Fibroblast of lung (primary cell): ENCODE measurements around the gene UNC79. TPM values are rescaled to one million over a fixed set of nuclear protein-coding genes. Genes with fewer than 3 reads are reported as not detected.
"Not testable (repeated sequence)": the region's sequence is repeated elsewhere in the genome, so short reads cannot be mapped to it uniquely, and the experiment has no call there.

Source experiments
- DNase-seq, 2 donors: peaks; one replicate each; pipeline versions ENCODE4 v3.0.0 to v3.0.0-alpha.2; 2010; ENCODE audit warnings: low read depth in 2 of 2
- H2AFZ ChIP-seq: 2 replicates; pipeline ENCODE4 v1.5.1; 2012; ENCODE audit warnings: low read length, control low read depth, inconsistent platforms
- H3K27ac ChIP-seq: 2 replicates; pipeline ENCODE4 v1.5.1; 2011; ENCODE audit warnings: low read length, control low read depth; ENCODE audit not compliant: insufficient read depth
- H3K27me3 ChIP-seq: 2 replicates; pipeline ENCODE4 v1.5.1; 2011; ENCODE audit warnings: mild to moderate bottlenecking, low read length; ENCODE audit not compliant: control insufficient read depth, insufficient read depth
- H3K36me3 ChIP-seq: 2 replicates; pipeline ENCODE4 v1.5.1; 2011; ENCODE audit warnings: low read length; ENCODE audit not compliant: control insufficient read depth, insufficient read depth
- H3K4me1 ChIP-seq: 2 replicates; pipeline ENCODE4 v1.5.1; 2011; ENCODE audit warnings: low read length; ENCODE audit not compliant: control insufficient read depth, insufficient read depth; ENCODE audit errors: extremely low read depth
- H3K4me2 ChIP-seq: 2 replicates; pipeline ENCODE4 v1.5.1; 2011; ENCODE audit warnings: low read length, control low read depth; ENCODE audit not compliant: insufficient read depth; ENCODE audit errors: extremely low read depth
- H3K4me3 ChIP-seq, 4 experiments: fragments of 200-600 bp in 1 of 4; sonication (generic) in 1 of 4; replicated peaks in 1 of 4; 2 replicates each; pipeline ENCODE4 v1.5.1; 2011 to 2016; ENCODE audit warnings: low read length in 4 of 4, low read depth in 3 of 4, mild to moderate bottlenecking in 3 of 4, control low read depth in 2 of 4, inconsistent platforms in 1 of 4, mixed read lengths in 1 of 4; ENCODE audit not compliant: insufficient read depth in 1 of 4; ENCODE audit errors: control extremely low read depth in 1 of 4
- H3K79me2 ChIP-seq: 2 replicates; pipeline ENCODE4 v1.5.1; 2012; ENCODE audit warnings: mild to moderate bottlenecking, low read length, inconsistent platforms; ENCODE audit not compliant: control insufficient read depth, insufficient read depth
- H3K9ac ChIP-seq: 2 replicates; pipeline ENCODE4 v1.5.1; 2011; ENCODE audit warnings: mild to moderate bottlenecking, low read length, control low read depth; ENCODE audit not compliant: insufficient read depth
- H3K9me3 ChIP-seq: 2 replicates; pipeline ENCODE4 v1.5.1; 2012; ENCODE audit warnings: low read depth, low read length; ENCODE audit not compliant: control insufficient read depth, insufficient read depth
- H4K20me1 ChIP-seq: 2 replicates; pipeline ENCODE4 v1.5.1; 2011; ENCODE audit warnings: low read length; ENCODE audit not compliant: control insufficient read depth, insufficient read depth; ENCODE audit errors: extremely low read depth
- CTCF ChIP-seq, 2 donors: IDR thresholded peaks in 1 of 2; conservative IDR thresholded peaks in 1 of 2; 1 replicate in 1 of 2; 2 replicates in 1 of 2; pipeline ENCODE4 v1.5.1; 2011 to 2012; ENCODE audit warnings: low read length in 2 of 2, control low read depth in 1 of 2, inconsistent platforms in 1 of 2, low read depth in 1 of 2, mild to moderate bottlenecking in 1 of 2
- EZH2 ChIP-seq: IDR thresholded peaks from 2 replicates; pipeline ENCODE4 v1.5.1; 2012; ENCODE audit warnings: low read length, control low read depth, mild to moderate bottlenecking; ENCODE audit errors: missing control alignments
- polyA plus RNA-seq, 2 donors: library from polyadenylated mRNA; depleted of rRNA in 1 of 2; stranded (reverse) in 1 of 2; unstranded in 1 of 2; fragments of >200 nt; gene quantifications; 2 replicates each; pipeline ENCODE4 v1.2.1, GENCODE V29; 2011 to 2012; ENCODE audit warnings: missing spikeins in 1 of 2
- total RNA-seq: library from RNA; depleted of rRNA; stranded (reverse); fragments of >200 nt; gene quantifications from 2 replicates; pipeline ENCODE4 v1.2.1, GENCODE V29; 2014

UNC79 gene
- total and polyA plus RNA-seq, 2 donors (not counting 1 experiment from before 2014, with no cell fraction given) = 0.02 to 0.17 TPM

GRCh38 chr14:93522221-93522620 is 91.5 kb downstream of the UNC79 start:
- no peak overlapping the region for H3K4me2 ChIP-seq
- H3K79me2 ChIP-seq = no peaks in the 10 kb centered on the region
- no peak overlapping the region for H2AFZ ChIP-seq
- no peaks in the 10 kb centered on the region for H3K27me3 ChIP-seq
- no peaks in the 10 kb centered on the region for H4K20me1 ChIP-seq
- H3K4me3 ChIP-seq = no peak overlapping the region
- no peaks in the 10 kb centered on the region for H3K36me3 ChIP-seq
- no peak overlapping the region for H3K27ac ChIP-seq
- no peaks in the 10 kb centered on the region for H3K9me3 ChIP-seq
- no peaks in the 10 kb centered on the region for H3K4me1 ChIP-seq
- TF ChIP-seq EZH2 (no peak), CTCF (conservative IDR thresholded peaks at IDR 0.05 in 1 of 2, IDR thresholded peaks at IDR 0.05 in 1 of 2; ENCODE audit: low read depth in 1 of 2, low read length in 2 of 2) (no peak)
- DNase-seq = peak in 1 of 2 donors; percentile 43
- H3K9ac ChIP-seq = no peak overlapping the region

- not testable (repeated sequence) for H3K9ac ChIP-seq, H3K27me3 ChIP-seq, H3K79me2 ChIP-seq, H3K4me3 ChIP-seq, H4K20me1 ChIP-seq, H3K27ac ChIP-seq, H3K9me3 ChIP-seq, H3K4me2 ChIP-seq, H2AFZ ChIP-seq, DNase-seq, H3K4me1 ChIP-seq, H3K36me3 ChIP-seq
Measured at GRCh38 chr14:93525216-93525615, 94.5 kb downstream of the UNC79 start.

- DNase-seq = peak in 1 of 2 donors; percentile 72
- no peak overlapping the region for H3K27ac ChIP-seq
- no peak overlapping the region for H3K4me3 ChIP-seq
Measured at GRCh38 chr14:93525696-93526451, 95.1 kb downstream of the UNC79 start.

More at GRCh38 chr14:93525696-93526451, 95.1 kb downstream of the UNC79 start:
- Histone ChIP-seq H2AFZ (no peak overlapping the region), H3K27me3 (no peaks in the 10 kb centered on the region), H3K4me2 (no peak overlapping the region), H3K9me3 (no peaks in the 10 kb centered on the region), H4K20me1 (no peaks in the 10 kb centered on the region), H3K79me2 (no peaks in the 10 kb centered on the region), H3K36me3 (no peaks in the 10 kb centered on the region), H3K9ac (no peak overlapping the region), H3K4me1 (no peaks in the 10 kb centered on the region)
- TF ChIP-seq EZH2 = no peak
- no peak for TF ChIP-seq CTCF (conservative IDR thresholded peaks at IDR 0.05 in 1 of 2, IDR thresholded peaks at IDR 0.05 in 1 of 2; ENCODE audit: low read depth in 1 of 2, low read length in 2 of 2)
